C4-2B (cell line): Measurements from ENCODE around the gene TMEM170B.

ENCODE experiments used
- H3K27ac ChIP-seq: fragments of 450-650 bp; 2 replicates; pipeline ENCODE4 v1.5.1; 2017
- CTCF ChIP-seq: fragments of 450-650 bp; conservative IDR thresholded peaks from 2 replicates; pipeline ENCODE4 v1.5.1; 2017; ENCODE audit warnings: mild to moderate bottlenecking
- ZFX ChIP-seq: fragments of 450-650 bp; IDR thresholded peaks from 2 replicates; pipeline ENCODE4 v1.6.1; 2017

TMEM170B gene

DNA sequence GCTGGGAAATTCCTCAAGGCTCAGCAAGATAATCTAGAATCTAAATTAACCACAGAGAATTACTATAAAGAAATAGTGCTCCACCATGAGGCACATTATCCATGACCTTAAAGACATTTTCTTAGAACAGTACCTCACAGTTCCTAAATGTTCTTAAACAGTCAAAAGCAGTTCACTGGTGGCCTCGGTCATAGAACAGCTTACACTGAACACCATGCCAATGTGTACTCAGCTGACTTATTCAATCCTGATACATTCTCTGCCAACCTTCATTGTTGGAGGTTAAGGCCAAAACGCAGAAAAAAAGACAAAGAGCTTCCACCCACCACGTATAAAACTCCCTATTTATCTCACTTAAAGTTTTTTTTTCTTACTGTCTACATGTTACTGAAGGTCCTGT is 21.8 kb upstream of the TMEM170B start:
- no peak overlapping the region for H3K27ac ChIP-seq
- TF ChIP-seq CTCF (no peak), ZFX (no peak)

GRCh38 chr6:11522812-11523605 is 14.5 kb upstream of the TMEM170B start:
- no peak overlapping the region for H3K27ac ChIP-seq
- no peak for TF ChIP-seq ZFX
- no peak for TF ChIP-seq CTCF

DNA sequence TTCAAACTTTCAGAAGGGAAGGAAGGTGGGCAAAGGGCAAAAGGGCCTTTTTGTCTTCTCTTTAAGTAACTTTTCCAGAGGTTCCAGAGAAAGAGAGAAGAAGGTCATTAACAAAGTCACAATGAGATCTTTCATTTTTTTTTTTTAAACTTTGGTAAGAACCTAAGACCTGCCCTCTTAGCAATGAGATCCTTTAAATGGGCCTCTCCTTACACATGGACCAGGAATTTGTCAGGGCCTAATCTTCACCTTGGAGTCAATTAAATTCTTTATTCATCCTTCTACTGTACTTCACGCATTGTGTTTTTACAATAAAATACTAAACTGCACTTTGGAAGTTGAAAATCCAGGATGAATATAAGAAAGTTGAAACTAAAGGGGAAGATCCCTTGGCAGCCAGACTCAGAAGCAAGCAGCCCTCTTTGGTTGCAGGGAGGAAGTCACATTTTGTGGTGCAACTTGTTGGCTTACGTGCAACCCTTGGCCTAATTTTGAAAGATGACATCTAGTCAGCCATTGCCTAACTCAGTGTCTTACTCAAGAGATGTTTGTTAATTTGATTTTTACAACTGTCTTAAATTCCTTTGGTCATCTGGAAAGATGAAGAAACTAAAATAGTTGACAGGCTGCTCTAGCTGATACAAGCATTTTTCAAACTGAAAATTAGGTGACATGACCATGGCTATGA is 11.9 kb upstream of the TMEM170B start:
- TF ChIP-seq CTCF (no peak), ZFX (no peak)
- H3K27ac ChIP-seq: no peak overlapping the region

- H3K27ac ChIP-seq: no peak overlapping the region
- no peak for TF ChIP-seq CTCF
- TF ChIP-seq ZFX: no peak
Measured at GRCh38 chr6:11526156-11526505, 11.4 kb upstream of the TMEM170B start.

DNA sequence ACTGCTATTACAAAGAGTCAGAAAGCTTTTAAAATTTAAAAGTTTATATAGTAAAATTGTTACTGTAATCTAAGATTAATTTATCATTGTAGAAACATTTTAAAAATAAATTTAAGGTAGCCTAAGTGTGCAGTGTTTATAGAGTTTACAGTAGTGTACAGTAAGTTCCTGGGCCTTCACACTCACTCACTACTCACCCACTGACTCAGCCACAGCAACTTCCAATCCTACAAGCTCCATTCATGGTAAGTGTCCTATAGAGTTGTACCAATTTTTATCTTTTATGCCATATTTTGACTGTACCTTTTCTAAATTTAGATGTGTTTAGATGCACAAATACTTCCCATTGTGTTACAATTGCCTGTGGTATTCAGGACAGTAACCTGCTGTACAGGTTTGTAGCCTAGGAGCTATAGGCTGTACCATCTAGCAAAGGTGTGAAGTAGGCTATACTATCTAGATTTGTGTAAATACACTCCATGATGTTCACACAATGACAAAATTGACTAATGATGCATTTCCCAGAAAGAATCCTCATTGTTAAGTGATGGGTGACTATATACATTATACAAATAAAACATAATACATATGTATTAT is 10.2 kb upstream of the TMEM170B start:
- H3K27ac ChIP-seq: no peak overlapping the region
- TF ChIP-seq ZFX: no peak
- TF ChIP-seq CTCF: no peak

DNA sequence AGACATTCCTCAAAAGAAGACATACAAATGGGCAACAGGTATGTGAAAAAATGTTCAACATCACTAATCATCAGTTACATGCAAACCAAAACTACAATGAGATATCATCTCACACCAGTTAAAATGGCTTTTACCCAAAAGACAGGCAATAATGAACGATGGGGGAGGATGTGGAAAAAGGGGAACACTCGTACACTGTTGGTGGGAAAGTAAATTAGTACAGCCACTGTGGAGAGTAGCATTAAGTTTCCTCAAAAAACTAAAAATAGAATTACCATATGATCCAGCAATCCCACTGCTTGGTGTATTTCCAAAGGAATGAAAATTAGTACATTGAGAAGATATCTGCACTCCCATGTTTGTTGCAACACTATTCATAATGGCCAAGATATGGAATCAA is 8.6 kb upstream of the TMEM170B start:
- no peak overlapping the region for H3K27ac ChIP-seq
- TF ChIP-seq ZFX (no peak), CTCF (no peak)

DNA sequence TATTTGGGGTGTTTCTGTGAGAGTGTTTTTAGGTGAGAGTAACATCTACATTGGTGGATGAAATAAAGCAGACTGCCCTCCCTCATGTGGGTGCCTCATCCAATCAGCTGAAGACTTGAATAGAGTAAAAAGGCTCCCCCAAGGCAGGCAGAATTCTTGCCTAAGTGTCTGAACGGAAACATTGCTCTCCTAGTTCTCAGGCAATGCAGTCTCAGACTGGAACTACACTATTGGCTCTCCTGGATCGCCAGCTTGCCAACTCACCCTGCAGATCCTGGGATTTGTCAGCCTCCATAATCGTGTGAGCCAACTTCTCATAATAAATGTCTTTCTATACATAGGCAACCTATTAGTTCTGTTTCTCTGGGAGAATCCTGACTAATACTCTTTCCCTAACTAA is 5.5 kb upstream of the TMEM170B start:
- no peak for TF ChIP-seq ZFX
- TF ChIP-seq CTCF: no peak
- H3K27ac ChIP-seq: no peak overlapping the region
